GM12878 (cell line): ENCODE measurements around the gene HINT2. TPM values are rescaled to one million over a fixed set of nuclear protein-coding genes. Genes with fewer than 3 reads are reported as not detected.

ENCODE experiments used
- ATAC-seq: fragments of 200-7000 bp; cut with Tn5 transposase; 3 replicates; pipeline ENCODE4 v1.9.1; 2020; ENCODE audit warnings: mild to moderate bottlenecking, moderate library complexity
- BruUV-seq: library from RNA; stranded (reverse); fragments of 400-500 nt; replicated peaks from 2 replicates; lab custom pipeline; 2021; lab: Mats Ljungman, UMichigan
- CTCF ChIA-PET: fragments of 300-600 bp; sonication (Branson Sonifier 250); formaldehyde crosslinking; extraction: SDS; loops from one replicate; lab custom pipeline; 2021; ENCODE audit warnings: inconsistent platforms; lab: Yijun Ruan, JAX
- POLR2A ChIA-PET: fragments of 350-600 bp; formaldehyde crosslinking; extraction: SDS; loops from one replicate; lab custom pipeline; 2021; ENCODE audit warnings: inconsistent platforms; lab: Charles Lee
- RAD21 ChIA-PET: fragments of 300-600 bp; sonication (Branson Sonifier 250); formaldehyde crosslinking; loops from one replicate; lab custom pipeline; 2023; ENCODE audit warnings: antibody characterized with exemption; ENCODE audit not compliant: unreplicated experiment; lab: Charles Lee
- SMC1A ChIA-PET: fragments of 300-600 bp; sonication (Branson Sonifier 250); formaldehyde crosslinking; loops from one replicate; lab custom pipeline; 2023; ENCODE audit not compliant: unreplicated experiment, uncharacterized antibody; lab: Charles Lee
- DNase-seq: peaks from one replicate; pipeline ENCODE4 v3.0.0-alpha.2; 2011; ENCODE audit warnings: low read depth, low spot score
- FAIRE-seq: peaks from 3 replicates; lab custom pipeline; 2011; peaks lifted over from hg19 to GRCh38; lab: Jason Lieb, UNC
- H2AFZ ChIP-seq: 2 replicates; pipeline ENCODE4 v1.6.0; 2011; ENCODE audit warnings: low read depth, low read length, control low read depth; ENCODE audit not compliant: control insufficient read depth
- H3K27ac ChIP-seq: 2 replicates; pipeline ENCODE4 v1.5.1; 2011; ENCODE audit warnings: control low read depth; ENCODE audit not compliant: control insufficient read depth, insufficient read depth
- H3K27me3 ChIP-seq, 2 experiments: replicated peaks in 1 of 2; 2 replicates each; pipeline versions ENCODE4 v1.6.0 to v1.6.1; 2011; ENCODE audit warnings: low read length in 1 of 2; ENCODE audit not compliant: control insufficient read depth in 2 of 2, insufficient read depth in 2 of 2
- H3K36me3 ChIP-seq, 2 experiments: 2 replicates each; pipeline ENCODE4 v1.5.1; 2011; ENCODE audit warnings: low read length in 1 of 2; ENCODE audit not compliant: control insufficient read depth in 2 of 2, insufficient read depth in 2 of 2
- H3K4me1 ChIP-seq: 2 replicates; pipeline ENCODE4 v1.6.1; 2011; ENCODE audit warnings: mild to moderate bottlenecking, low read length, moderate library complexity, mixed read lengths; ENCODE audit not compliant: control insufficient read depth, insufficient read depth
- H3K4me2 ChIP-seq: 2 replicates; pipeline ENCODE4 v1.6.0; 2011; ENCODE audit warnings: control low read depth; ENCODE audit not compliant: control insufficient read depth, insufficient read depth
- H3K4me3 ChIP-seq: fragments of 200-600 bp; sonication (generic); 2 replicates; pipeline ENCODE4 v1.5.1; 2016
- H3K79me2 ChIP-seq: 2 replicates; pipeline ENCODE4 v1.6.0; 2011; ENCODE audit warnings: low read length; ENCODE audit not compliant: control insufficient read depth, insufficient read depth
- H3K9ac ChIP-seq: 2 replicates; pipeline ENCODE4 v1.8.0; 2011; ENCODE audit warnings: low read length, control low read depth, mixed read lengths; ENCODE audit not compliant: control insufficient read depth, insufficient read depth
- H3K9me3 ChIP-seq: replicated peaks from 3 replicates; pipeline ENCODE4 v1.5.1; 2011; ENCODE audit warnings: mild to moderate bottlenecking, low read length; ENCODE audit not compliant: control insufficient read depth, insufficient read depth
- H4K20me1 ChIP-seq: 2 replicates; pipeline ENCODE4 v1.6.0; 2011; ENCODE audit not compliant: control insufficient read depth, insufficient read depth
- ATF7 ChIP-seq: fragments of 450-650 bp; IDR thresholded peaks from 2 replicates; pipeline ENCODE4 v1.6.1; 2016; ENCODE audit warnings: low read depth, mild to moderate bottlenecking
- BCLAF1 ChIP-seq: fragments of 450-650 bp; IDR thresholded peaks from 2 replicates; pipeline ENCODE4 v1.6.1; 2017; ENCODE audit warnings: antibody characterized with exemption, mild to moderate bottlenecking, moderate library complexity
- BMI1 ChIP-seq: fragments of 450-650 bp; IDR thresholded peaks from 2 replicates; pipeline ENCODE4 v1.6.1; 2016; ENCODE audit warnings: mild to moderate bottlenecking, moderate library complexity, borderline replicate concordance
- DPF2 ChIP-seq: fragments of 450-650 bp; IDR thresholded peaks from 2 replicates; pipeline ENCODE4 v1.6.1; 2017; ENCODE audit warnings: mild to moderate bottlenecking
- PBX3 ChIP-seq: IDR thresholded peaks from 2 replicates; pipeline ENCODE4 v1.6.1; 2011; ENCODE audit warnings: mild to moderate bottlenecking, low read depth, low read length, moderate library complexity; ENCODE audit not compliant: insufficient replicate concordance
- PRDM15 ChIP-seq: fragments of 450-650 bp; formaldehyde crosslinking; IDR thresholded peaks from 2 replicates; pipeline ENCODE4 v1.4.0; 2020; ENCODE audit warnings: mild to moderate bottlenecking, moderate library complexity
- RAD51 ChIP-seq: fragments of 450-650 bp; IDR thresholded peaks from 2 replicates; pipeline ENCODE4 v1.6.1; 2016; ENCODE audit warnings: moderate library complexity, mild to moderate bottlenecking, inconsistent platforms
- RUNX3 ChIP-seq: IDR thresholded peaks from 2 replicates; pipeline ENCODE4 v1.6.1; 2012; ENCODE audit warnings: low read length, inconsistent platforms
- SKIL ChIP-seq: fragments of 450-650 bp; IDR thresholded peaks from 2 replicates; pipeline ENCODE4 v1.6.1; 2017; ENCODE audit warnings: mild to moderate bottlenecking, low read depth, inconsistent platforms; ENCODE audit not compliant: poor library complexity, severe bottlenecking
- ZNF207 ChIP-seq: fragments of 450-650 bp; IDR thresholded peaks from 2 replicates; pipeline ENCODE4 v1.6.1; 2014; ENCODE audit warnings: antibody characterized with exemption, mild to moderate bottlenecking, borderline replicate concordance
- ZNF384 ChIP-seq: IDR thresholded peaks from 2 replicates; pipeline ENCODE4 v1.6.1; 2012; ENCODE audit warnings: low read depth, mild to moderate bottlenecking, low read length, improper control_type of control experiment, borderline replicate concordance
- WGBS: methylation state at CpG from one replicate; pipeline ENCODE4 v1.1.6; 2016; ENCODE audit warnings: low lambda C conversion rate; ENCODE audit not compliant: insufficient replicate concordance, insufficient coverage; ENCODE audit errors: missing lambda C conversion rate; 5-methylcytosine and 5-hydroxymethylcytosine counted together
- in situ Hi-C: fragments of 300-500 bp; cut with MboI; formaldehyde crosslinking; loops from 9 replicates; pipeline ENCODE4 v1.14.3; 2018; ENCODE audit warnings: mixed read lengths
- intact Hi-C: fragments of 100-400 bp; cut with micrococcal nuclease; formaldehyde crosslinking; loops from one replicate; pipeline ENCODE4 v1.14.2; 2022; ENCODE audit not compliant: unreplicated experiment
- polyA plus RNA-seq, 11 experiments: library from polyadenylated mRNA; depleted of rRNA in 4 of 11; unstranded in 6 of 11; stranded (reverse) in 5 of 11; fragments of >200 nt; fragmentation: Nextera tagmentation in 4 of 11; fragmentation: Illumina TruSeq in 1 of 11; extraction: Ambion mirVana in 4 of 11; extraction: Trizol in 1 of 11; gene quantifications; 1 replicate in 1 of 11; 2 replicates in 10 of 11; pipeline versions ENCODE4 v1.2.1 to v1.2.3, GENCODE V29; 2011 to 2016; ENCODE audit warnings: inconsistent platforms in 2 of 11, missing spikeins in 2 of 11, low read depth in 1 of 11
- total RNA-seq, 4 experiments: library from RNA; depleted of rRNA in 3 of 4; stranded (reverse); fragments of >200 nt in 3 of 4; fragmentation: Illumina TruSeq in 1 of 4; extraction: Trizol in 1 of 4; gene quantifications; 2 replicates each; pipeline versions ENCODE4 v1.2.1 to v1.2.3, GENCODE V29; 2013 to 2021

Gene HINT2
- total and polyA plus RNA-seq, 10 of the 15 experiments (the other 5 are each of a cell fraction or from before 2014, with no cell fraction given) = 12.1 to 144 (median 51.7) TPM

GRCh38 chr9:35798658-35799374 is 16.0 kb downstream of the HINT2 start:
- Histone ChIP-seq H3K9ac (no peak overlapping the region), H3K79me2 (no peaks in the 10 kb centered on the region), H3K4me2 (no peak overlapping the region), H3K4me1 (peaks cover 21% of the 10 kb centered on the region), H3K4me3 (no peak overlapping the region), H3K27me3 (no peaks in the 10 kb centered on the region), H2AFZ (no peak overlapping the region), H3K9me3 (no peaks in the 10 kb centered on the region), H4K20me1 (no peaks in the 10 kb centered on the region), H3K27ac (no peak overlapping the region), H3K36me3 (peaks cover 0 to 13% of the 10 kb centered on the region in 2 experiments; a peak in 2 of 4 replicates)
- ChIA-PET SMC1A (no interaction called here), POLR2A (interaction anchor here (1.8 kb wide), 1 partner anchor 15 kb away, joined by 5 read pairs; the partner anchor contains the start of gene HINT2), RAD21 (interaction anchor here (1.1 kb wide), 1 partner anchor 60 kb away, joined by 3 read pairs; no protein-coding TSS in a partner anchor), CTCF (interaction anchor here (0.7 to 1.7 kb wide), 6 partner anchors 9 to 84 kb away, joined by 3 to 6 read pairs (median 4); partner anchors contain the start of genes HINT2 and SPAG8)
- ATAC-seq (peak; percentile 56), DNase-seq (no peak), FAIRE-seq (no peak)
- intact Hi-C loops = no loop called here
- in situ Hi-C loops = no loop called here
- BruUV-seq = no TSS peak
- WGBS = 97% methylated on average over 4 of the region's 4 CpGs
- no peak for TF ChIP-seq ZNF384
- 0 out of 2 replicates have a peak, but pooled peaks have one; percentile 35 for TF ChIP-seq ATF7
- no peak for TF ChIP-seq RUNX3
- no peak for TF ChIP-seq DPF2
- TF ChIP-seq BMI1 = no peak
- no peak for TF ChIP-seq BCLAF1
- TF ChIP-seq RAD51 = peak; percentile 91
- peak; percentile 53 for TF ChIP-seq PBX3
- peak; percentile 33 for TF ChIP-seq SKIL
- TF ChIP-seq ZNF207 = no peak
- no peak for TF ChIP-seq PRDM15 (CRISPR knock-in tag)
